DND-41 (cell line): Measurements from ENCODE around the gene BRAP.

Experiments used
- CTCF ChIP-seq: IDR thresholded peaks from 2 replicates; pipeline ENCODE4 v1.5.1; 2012; ENCODE audit warnings: borderline replicate concordance, low read length, moderate library complexity, mild to moderate bottlenecking; ENCODE audit not compliant: poor library complexity, severe bottlenecking; ENCODE audit errors: extremely low read depth
- EZH2 ChIP-seq: IDR thresholded peaks from 3 replicates; pipeline ENCODE4 v1.6.1; 2012; ENCODE audit warnings: borderline replicate concordance, low read depth, mild to moderate bottlenecking, moderate library complexity, low read length, inconsistent platforms; ENCODE audit not compliant: severe bottlenecking

- TF ChIP-seq CTCF (no peak), EZH2 (no peak)
Measured at GRCh38 chr12:111655356-111655755, 30.4 kb downstream of the BRAP start.
